Measurements from ENCODE around the gene DSCAML1. TPM values are rescaled to one million over a fixed set of nuclear protein-coding genes. Genes with fewer than 3 reads are reported as not detected.

DSCAML1 gene
- total RNA-seq, 1 donor from 2014 or later, result not detected

- DNase-seq (ENCODE audit: low spot score in 2 of 2), result no peak
- H3K27me3 ChIP-seq, result no peaks in the 10 kb centered on the region
- no peak for TF ChIP-seq CTCF (IDR thresholded peaks at IDR 0.05)
- no peaks in the 10 kb centered on the region for H3K4me1 ChIP-seq
- H3K9me3 ChIP-seq, result no peaks in the 10 kb centered on the region
- intact Hi-C loops (cut with DNase I), result no loop called here
- no peak overlapping the region for H3K4me3 ChIP-seq
- H3K27ac ChIP-seq, result no peak overlapping the region
- no peaks in the 10 kb centered on the region for H3K36me3 ChIP-seq
These were observed 312.9 kb downstream of the DSCAML1 start for GRCh38 chr11:117484156-117484555.

DNA sequence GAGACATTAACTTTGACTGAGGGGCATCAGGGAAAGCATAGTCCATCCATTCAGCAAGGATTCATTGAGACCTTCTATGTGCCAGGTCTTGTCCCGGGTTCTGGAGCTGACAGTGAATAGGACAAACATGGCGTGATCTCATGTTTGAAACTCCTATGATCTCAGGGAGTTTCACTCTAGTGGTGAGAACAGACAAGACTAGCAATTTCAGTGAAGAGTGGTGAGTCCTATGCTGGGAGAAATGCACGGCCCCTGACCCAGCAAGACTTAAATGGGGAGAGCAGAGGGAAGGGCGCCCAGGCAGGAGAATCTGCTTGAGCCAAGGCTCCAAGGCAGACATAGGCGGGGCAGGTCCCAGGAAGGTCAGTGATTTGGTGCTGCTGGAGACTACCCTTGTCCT is 313.6 kb downstream of the DSCAML1 start:
- H3K36me3 ChIP-seq, result no peaks in the 10 kb centered on the region
- intact Hi-C loops (cut with DNase I), result no loop called here
- no peak for DNase-seq (ENCODE audit: low spot score in 2 of 2)
- H3K9me3 ChIP-seq, result no peaks in the 10 kb centered on the region
- TF ChIP-seq CTCF (IDR thresholded peaks at IDR 0.05), result no peak
- no peak overlapping the region for H3K27ac ChIP-seq
- H3K4me1 ChIP-seq, result no peaks in the 10 kb centered on the region
- H3K27me3 ChIP-seq, result no peaks in the 10 kb centered on the region
- H3K4me3 ChIP-seq, result no peak overlapping the region

DNA sequence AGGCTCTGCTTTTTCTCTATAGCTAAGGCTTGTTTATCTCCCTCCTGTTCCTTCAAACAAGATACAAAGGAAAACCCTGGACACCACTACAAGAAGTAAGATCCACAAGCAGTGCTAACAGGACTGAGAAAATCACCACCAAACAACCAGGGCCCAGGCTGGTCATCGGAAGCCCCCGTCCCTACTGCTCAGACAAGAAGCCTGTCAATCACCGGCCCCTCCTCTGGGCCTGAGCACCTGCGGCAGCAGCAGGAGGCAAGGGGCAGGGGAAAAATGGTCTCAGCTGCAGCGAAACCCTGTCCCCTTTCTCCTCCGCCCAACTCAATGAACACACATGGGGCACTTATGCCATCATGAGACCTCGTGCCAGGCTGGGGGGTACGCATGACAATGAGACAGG is 314.1 kb downstream of the DSCAML1 start:
- no peak overlapping the region for H3K4me3 ChIP-seq
- intact Hi-C loops (cut with DNase I), result no loop called here

GRCh38 chr11:117481885-117482284 is 315.1 kb downstream of the DSCAML1 start:
- Histone ChIP-seq H3K27ac (no peak overlapping the region), H3K9me3 (no peaks in the 10 kb centered on the region), H3K4me1 (no peaks in the 10 kb centered on the region), H3K4me3 (no peak overlapping the region), H3K27me3 (no peaks in the 10 kb centered on the region), H3K36me3 (no peaks in the 10 kb centered on the region)
- no peak for DNase-seq (ENCODE audit: low spot score in 2 of 2)
- intact Hi-C loops (cut with DNase I), result no loop called here
- TF ChIP-seq CTCF (IDR thresholded peaks at IDR 0.05), result no peak

More for the DNA sequence above, 314.1 kb downstream of the DSCAML1 start:
- H3K9me3 ChIP-seq, result no peaks in the 10 kb centered on the region
- H3K27ac ChIP-seq, result no peak overlapping the region
- no peak for DNase-seq (ENCODE audit: low spot score in 2 of 2)
- TF ChIP-seq CTCF (IDR thresholded peaks at IDR 0.05), result no peak
- H3K27me3 ChIP-seq, result no peaks in the 10 kb centered on the region
- no peaks in the 10 kb centered on the region for H3K4me1 ChIP-seq
- H3K36me3 ChIP-seq, result no peaks in the 10 kb centered on the region

DNA sequence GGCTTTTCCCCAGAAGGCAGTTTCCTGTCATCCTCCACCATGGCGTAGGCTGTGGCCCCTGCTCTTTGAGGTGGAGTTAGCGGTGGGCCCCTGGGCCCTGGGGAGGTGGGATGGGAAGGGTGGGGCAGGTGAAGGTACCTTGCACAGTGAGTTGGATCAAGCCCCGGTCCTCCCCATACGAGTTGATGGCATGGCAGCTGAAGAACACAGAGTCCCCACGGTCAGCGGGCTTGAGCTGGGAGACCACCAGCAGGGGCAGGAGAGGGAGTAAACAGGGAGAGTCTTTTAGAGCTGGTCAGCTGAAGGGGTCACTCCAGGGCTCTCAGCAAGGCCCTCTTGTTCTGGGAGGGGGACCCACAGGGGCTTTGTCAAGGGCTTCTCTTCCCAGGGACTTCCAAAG is 316.0 kb downstream of the DSCAML1 start:
- no peak for DNase-seq (ENCODE audit: low spot score in 2 of 2)
- no peaks in the 10 kb centered on the region for H3K4me1 ChIP-seq
- H3K27me3 ChIP-seq, result no peaks in the 10 kb centered on the region
- H3K27ac ChIP-seq, result no peak overlapping the region
- H3K4me3 ChIP-seq, result no peak overlapping the region
- no peaks in the 10 kb centered on the region for H3K9me3 ChIP-seq
- TF ChIP-seq CTCF (IDR thresholded peaks at IDR 0.05), result no peak
- H3K36me3 ChIP-seq, result no peaks in the 10 kb centered on the region
- intact Hi-C loops (cut with DNase I), result no loop called here

GRCh38 chr11:117480221-117480620 is 316.8 kb downstream of the DSCAML1 start:
- H3K27me3 ChIP-seq, result no peaks in the 10 kb centered on the region
- H3K36me3 ChIP-seq, result no peaks in the 10 kb centered on the region
- no peak for DNase-seq (ENCODE audit: low spot score in 2 of 2)
- H3K4me3 ChIP-seq, result no peak overlapping the region
- H3K27ac ChIP-seq, result no peak overlapping the region
- no peaks in the 10 kb centered on the region for H3K4me1 ChIP-seq
- H3K9me3 ChIP-seq, result no peaks in the 10 kb centered on the region
- TF ChIP-seq CTCF (IDR thresholded peaks at IDR 0.05), result no peak
- intact Hi-C loops (cut with DNase I), result no loop called here

Data from ascending aorta (tissue), 2 donors.